Measurements from ENCODE around the gene TSPAN8. TPM values are rescaled to one million over a fixed set of nuclear protein-coding genes. Genes with fewer than 3 reads are reported as not detected.

TSPAN8 gene
- not detected for polyA plus RNA-seq

DNA sequence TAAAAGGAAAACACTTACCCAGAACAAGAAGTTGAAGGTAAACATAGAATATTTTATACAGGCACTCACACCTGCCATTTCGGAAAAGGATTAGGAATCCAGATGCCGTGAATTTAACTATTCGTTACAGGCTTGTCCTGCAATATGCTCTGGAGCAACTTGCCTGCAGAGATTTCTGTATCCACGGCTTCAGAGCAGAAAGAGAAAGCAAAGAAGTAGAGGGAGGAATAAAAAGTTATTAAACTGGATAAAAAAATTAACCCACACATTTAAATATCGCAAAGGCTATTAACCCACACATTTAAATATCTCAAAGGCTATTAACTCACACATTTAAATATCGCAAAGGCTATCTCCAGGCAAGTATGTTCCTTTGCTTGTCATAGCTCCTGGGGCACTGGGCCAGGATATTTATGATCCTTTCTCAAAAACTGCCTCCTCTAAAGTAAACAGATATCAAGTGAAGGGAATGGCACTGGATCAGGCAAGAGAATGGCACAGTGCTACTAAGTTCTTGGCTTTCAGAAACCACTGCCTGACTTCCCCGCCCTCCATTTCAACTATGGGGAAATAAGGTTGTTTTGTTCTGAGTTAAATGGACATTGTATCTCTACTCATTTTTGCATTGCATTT lies at the start of gene TSPAN8:
TSPAN8 (minus strand) TSS at position 399 of the 633 bp plus-strand sequence; CDS start at position 78, 321 bp downstream.
- Mint-ChIP-seq H3K36me3 (no peaks in the 10 kb centered on the region), H3K27me3 (ENCODE audit: low read depth in 3 of 3) (peaks cover 0 to 7% (median 2%) of the 10 kb centered on the region in 3 donors), H3K4me3 (no peak within 1 kb of the TSS), H3K9me3 (peaks cover 0 to 7% (median 6%) of the 10 kb centered on the region in 6 donors), H3K27ac (no peak within 1 kb of the TSS), H3K4me1 (no peaks in the 10 kb centered on the region)
- no peak for DNase-seq

DNA sequence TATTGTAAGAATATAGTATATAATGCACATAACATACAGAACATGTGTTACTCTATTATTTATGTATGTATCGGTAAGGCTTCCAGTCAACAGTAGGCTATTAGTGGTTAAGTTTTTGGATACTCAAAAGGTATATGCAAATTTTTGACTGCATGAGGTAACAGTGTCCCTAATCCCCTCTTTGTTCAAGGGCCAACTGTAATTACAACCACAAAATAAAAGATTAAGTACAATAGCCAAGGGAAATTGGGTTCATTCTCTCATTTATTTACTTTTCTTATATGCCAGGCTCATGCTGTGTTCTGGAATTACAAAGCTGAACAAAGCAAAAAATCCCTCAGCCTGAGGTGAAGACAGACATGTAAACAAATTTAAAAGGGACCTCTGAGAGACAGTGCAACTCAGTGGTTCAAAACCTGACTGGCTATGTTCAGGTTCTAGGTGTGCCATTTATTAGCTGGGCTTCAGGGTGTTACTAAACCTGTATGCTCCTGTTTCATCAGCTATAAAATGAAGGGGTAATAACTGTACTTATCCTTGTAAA lies 43.4 kb upstream of the TSPAN8 start:
- DNase-seq: no peak
- Mint-ChIP-seq H3K4me3 (no peak overlapping the region), H3K9me3 (peaks cover 0 to 16% (median 4%) of the 10 kb centered on the region in 6 donors), H3K27me3 (ENCODE audit: low read depth in 3 of 3) (peaks cover 0 to 1% (median 0%) of the 10 kb centered on the region in 3 donors), H3K4me1 (no peaks in the 10 kb centered on the region), H3K27ac (no peak overlapping the region), H3K36me3 (no peaks in the 10 kb centered on the region)

DNA sequence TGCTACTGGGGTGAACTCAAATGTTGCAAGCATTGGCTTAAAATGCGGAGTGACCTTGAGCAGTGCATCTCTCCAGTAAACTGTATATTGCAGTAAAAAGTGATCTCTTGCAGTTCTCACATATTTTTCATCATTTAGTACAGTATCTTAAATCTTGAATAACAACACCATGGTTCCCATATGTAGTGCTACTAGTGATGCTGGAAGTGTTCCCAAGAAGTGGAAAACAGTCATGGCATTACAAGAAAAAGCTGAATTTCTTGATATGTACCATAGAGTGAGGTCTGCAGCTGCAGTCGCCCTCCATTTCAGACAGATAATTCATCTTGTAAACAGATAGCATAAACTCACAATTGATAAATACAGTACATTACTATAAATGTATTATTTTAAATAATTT lies 42.9 kb upstream of the TSPAN8 start:
- no peak overlapping the region for H3K4me3 Mint-ChIP-seq
- peaks cover 0 to 16% (median 4%) of the 10 kb centered on the region in 6 donors for H3K9me3 Mint-ChIP-seq
- no peaks in the 10 kb centered on the region for H3K4me1 Mint-ChIP-seq
- no peaks in the 10 kb centered on the region for H3K36me3 Mint-ChIP-seq
- DNase-seq: no peak
- peaks cover 0 to 1% (median 0%) of the 10 kb centered on the region in 3 donors for H3K27me3 Mint-ChIP-seq (ENCODE audit: low read depth in 3 of 3)
- H3K27ac Mint-ChIP-seq: no peak overlapping the region

DNA sequence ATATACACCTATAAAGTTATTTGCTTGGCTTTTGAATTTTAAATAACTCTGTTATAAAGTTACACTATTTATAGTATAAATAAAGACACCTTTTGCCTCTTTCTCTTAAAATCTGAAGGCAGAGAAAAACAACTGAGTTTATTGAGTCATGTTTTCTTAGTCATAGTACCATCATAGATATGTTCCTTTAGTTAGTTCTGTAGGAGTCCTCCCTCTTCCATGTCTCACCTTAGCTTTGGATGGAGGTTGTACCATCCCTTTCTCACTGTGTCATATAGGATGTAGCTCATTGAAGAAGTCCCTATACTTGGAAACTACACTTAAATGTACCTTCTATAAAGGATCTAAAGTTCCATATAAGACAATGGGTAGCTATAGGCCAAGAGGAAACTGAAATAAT lies 39.7 kb upstream of the TSPAN8 start:
- no peaks in the 10 kb centered on the region for H3K4me1 Mint-ChIP-seq
- no peak overlapping the region for H3K4me3 Mint-ChIP-seq
- H3K27ac Mint-ChIP-seq: no peak overlapping the region
- H3K36me3 Mint-ChIP-seq: no peaks in the 10 kb centered on the region
- H3K27me3 Mint-ChIP-seq (ENCODE audit: low read depth in 3 of 3): no peaks in the 10 kb centered on the region
- H3K9me3 Mint-ChIP-seq: peaks cover 0 to 11% (median 4%) of the 10 kb centered on the region in 6 donors
- DNase-seq: no peak

DNA sequence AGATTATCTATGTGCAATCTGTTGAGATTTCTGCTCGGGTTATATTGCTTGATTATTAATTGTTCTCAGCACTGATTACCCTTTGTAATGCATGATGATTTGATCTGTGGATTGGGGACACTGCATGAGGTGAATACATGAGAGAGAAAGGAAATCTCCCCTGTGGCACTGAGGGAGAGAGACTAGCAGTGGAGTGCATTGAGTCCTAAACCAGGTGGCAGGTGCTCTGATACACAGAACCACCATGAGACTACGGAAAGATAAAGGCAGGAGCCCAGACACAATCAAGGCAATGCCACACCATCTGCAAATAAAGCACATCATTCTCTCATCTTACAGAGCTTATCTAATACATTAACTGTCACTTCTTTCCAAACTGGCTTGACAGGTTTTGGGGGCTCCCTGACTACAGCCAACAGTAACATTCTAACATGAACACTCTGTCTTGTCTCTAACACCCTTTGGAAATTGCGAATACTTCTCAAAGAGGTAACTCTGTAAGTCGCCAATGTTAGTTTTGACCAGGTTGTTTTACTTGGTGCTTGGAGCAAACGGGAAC lies 37.6 kb upstream of the TSPAN8 start:
- Mint-ChIP-seq H3K4me1 (no peaks in the 10 kb centered on the region), H3K9me3 (peaks cover 0 to 11% (median 5%) of the 10 kb centered on the region in 6 donors), H3K4me3 (no peak overlapping the region), H3K27me3 (ENCODE audit: low read depth in 3 of 3) (no peaks in the 10 kb centered on the region), H3K27ac (no peak overlapping the region), H3K36me3 (no peaks in the 10 kb centered on the region)
- no peak for DNase-seq

DNA sequence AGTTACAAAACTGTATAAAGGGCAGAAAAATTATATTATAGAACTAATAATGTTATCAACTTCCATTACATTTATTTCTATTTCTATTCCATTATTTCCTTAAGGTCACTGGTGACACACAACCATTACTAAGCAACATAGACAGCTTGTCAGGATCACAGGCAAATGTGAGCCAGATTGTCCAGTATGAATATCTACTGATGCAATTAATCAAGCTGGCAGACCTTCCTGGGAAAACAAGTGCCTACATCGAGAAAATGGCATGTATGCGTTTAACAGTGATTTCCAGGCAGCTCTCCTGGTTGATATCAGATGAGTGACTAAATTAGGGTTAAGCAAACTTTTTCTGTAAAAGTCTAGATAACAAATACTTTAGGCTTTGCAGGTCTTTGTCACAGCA lies 36.9 kb upstream of the TSPAN8 start:
- no peaks in the 10 kb centered on the region for H3K27me3 Mint-ChIP-seq (ENCODE audit: low read depth in 3 of 3)

DNA sequence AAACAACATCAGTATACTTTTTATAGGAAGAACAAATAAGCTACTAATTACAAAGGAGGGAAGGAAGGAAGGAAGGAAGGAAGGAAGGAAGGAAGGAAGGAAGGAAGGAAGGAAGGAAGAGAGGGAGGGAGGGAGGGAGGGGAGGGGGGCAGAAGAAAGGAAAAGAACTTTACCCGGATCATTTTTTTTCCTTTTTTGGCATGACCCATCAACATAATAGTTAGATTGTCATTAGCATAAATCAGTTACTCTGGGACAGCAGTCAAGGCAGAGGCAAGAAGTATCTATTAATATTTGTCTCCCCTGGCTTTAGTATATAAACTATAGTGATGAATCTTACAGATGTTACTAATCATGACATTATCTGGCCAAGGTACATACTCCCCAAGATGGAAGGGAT lies 35.2 kb upstream of the TSPAN8 start:
- peaks cover 0 to 11% (median 0%) of the 10 kb centered on the region in 6 donors for H3K9me3 Mint-ChIP-seq
- H3K36me3 Mint-ChIP-seq: no peaks in the 10 kb centered on the region
- H3K4me3 Mint-ChIP-seq: no peak overlapping the region
- no peaks in the 10 kb centered on the region for H3K4me1 Mint-ChIP-seq
- H3K27me3 Mint-ChIP-seq (ENCODE audit: low read depth in 3 of 3): no peaks in the 10 kb centered on the region
- no peak for DNase-seq
- H3K27ac Mint-ChIP-seq: no peak overlapping the region

More for the DNA sequence above, 36.9 kb upstream of the TSPAN8 start:
- DNase-seq: no peak
- H3K9me3 Mint-ChIP-seq: peaks cover 0 to 11% (median 5%) of the 10 kb centered on the region in 6 donors
- no peak overlapping the region for H3K27ac Mint-ChIP-seq
- H3K36me3 Mint-ChIP-seq: no peaks in the 10 kb centered on the region
- no peaks in the 10 kb centered on the region for H3K4me1 Mint-ChIP-seq
- H3K4me3 Mint-ChIP-seq: no peak overlapping the region

DNA sequence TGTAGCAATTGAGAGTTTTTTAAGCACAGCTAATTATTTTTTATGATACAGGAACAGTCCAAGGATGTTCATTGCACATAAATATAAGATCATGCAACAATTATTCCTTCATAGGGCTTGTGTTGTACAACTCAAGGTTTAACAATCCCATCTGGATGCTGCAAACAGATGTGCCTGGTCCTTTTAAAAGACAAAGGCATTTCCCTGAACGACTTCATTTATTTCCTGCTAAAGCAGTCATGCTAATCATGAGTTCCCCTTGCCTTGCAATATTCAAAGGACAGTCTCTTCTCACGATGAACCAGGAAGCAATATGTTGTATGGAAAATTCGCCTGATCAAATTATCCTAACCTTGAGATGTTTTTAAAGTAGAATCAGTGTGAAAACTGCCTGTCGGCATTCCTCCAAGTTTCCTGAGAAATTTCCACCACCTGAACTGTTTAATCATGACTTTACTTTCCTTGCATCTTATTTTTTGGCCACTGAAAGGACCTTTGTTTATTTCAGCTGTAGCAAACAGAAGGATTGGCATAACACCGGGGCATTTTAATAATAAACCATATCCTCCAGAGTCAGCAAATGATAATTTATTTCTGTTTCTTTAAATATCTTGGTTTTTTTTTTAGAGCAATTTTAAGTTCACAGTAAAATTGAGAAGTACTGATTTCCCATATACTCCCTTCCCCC lies 33.9 kb upstream of the TSPAN8 start:
- DNase-seq: no peak
- no peaks in the 10 kb centered on the region for H3K36me3 Mint-ChIP-seq

DNA sequence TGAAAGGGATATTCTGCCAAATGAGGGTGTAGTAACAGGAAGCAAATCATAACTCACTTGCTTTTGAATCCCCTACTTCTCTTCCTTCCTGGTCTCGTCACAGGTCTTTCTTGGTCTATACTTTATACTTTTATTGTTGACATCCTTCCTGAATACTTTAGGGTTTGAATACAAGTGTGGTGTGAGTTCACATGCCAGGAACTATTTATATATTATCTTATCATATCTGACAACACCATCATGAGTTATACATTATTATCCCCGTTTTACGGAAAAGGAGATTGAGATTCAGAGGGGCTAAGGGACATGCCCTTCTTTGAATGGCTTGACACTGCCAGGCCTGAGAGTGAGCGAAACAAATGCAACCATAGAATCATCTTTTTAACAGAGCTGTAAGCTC lies 33.0 kb upstream of the TSPAN8 start:
- no peaks in the 10 kb centered on the region for H3K4me1 Mint-ChIP-seq
- H3K4me3 Mint-ChIP-seq: no peak overlapping the region
- no peaks in the 10 kb centered on the region for H3K27me3 Mint-ChIP-seq (ENCODE audit: low read depth in 3 of 3)
- no peak overlapping the region for H3K27ac Mint-ChIP-seq
- peaks cover 0 to 7% (median 0%) of the 10 kb centered on the region in 6 donors for H3K9me3 Mint-ChIP-seq
- H3K36me3 Mint-ChIP-seq: no peaks in the 10 kb centered on the region
- DNase-seq: no peak

More for the DNA sequence above, 33.9 kb upstream of the TSPAN8 start:
- Mint-ChIP-seq H3K4me3 (no peak overlapping the region), H3K27me3 (ENCODE audit: low read depth in 3 of 3) (no peaks in the 10 kb centered on the region), H3K9me3 (peaks cover 0 to 7% (median 0%) of the 10 kb centered on the region in 6 donors), H3K27ac (no peak overlapping the region), H3K4me1 (no peaks in the 10 kb centered on the region)

DNA sequence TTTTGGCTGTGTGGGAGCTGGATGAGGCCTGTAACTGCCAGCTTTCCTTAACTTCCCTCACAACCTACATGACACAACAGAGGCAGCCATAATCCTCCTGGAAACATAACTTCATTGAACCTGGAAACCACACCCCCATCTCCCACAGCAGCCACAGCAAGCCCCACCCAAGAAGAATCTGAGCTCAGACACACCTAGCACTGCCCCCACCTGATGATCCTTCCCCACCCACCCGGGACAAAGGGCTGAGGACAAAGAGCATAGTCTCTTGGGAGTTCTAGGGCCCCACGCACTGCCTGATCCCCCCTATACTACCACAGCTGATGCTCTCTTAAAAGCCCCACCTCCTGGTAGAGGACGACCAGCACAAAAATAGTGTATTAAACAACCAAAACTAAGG lies 29.6 kb upstream of the TSPAN8 start:
- Mint-ChIP-seq H3K4me3 (no peak overlapping the region), H3K9me3 (peaks cover 0 to 6% (median 2%) of the 10 kb centered on the region in 6 donors), H3K36me3 (no peaks in the 10 kb centered on the region), H3K27me3 (ENCODE audit: low read depth in 3 of 3) (no peaks in the 10 kb centered on the region), H3K4me1 (no peaks in the 10 kb centered on the region), H3K27ac (no peak overlapping the region)
- no peak for DNase-seq

DNA sequence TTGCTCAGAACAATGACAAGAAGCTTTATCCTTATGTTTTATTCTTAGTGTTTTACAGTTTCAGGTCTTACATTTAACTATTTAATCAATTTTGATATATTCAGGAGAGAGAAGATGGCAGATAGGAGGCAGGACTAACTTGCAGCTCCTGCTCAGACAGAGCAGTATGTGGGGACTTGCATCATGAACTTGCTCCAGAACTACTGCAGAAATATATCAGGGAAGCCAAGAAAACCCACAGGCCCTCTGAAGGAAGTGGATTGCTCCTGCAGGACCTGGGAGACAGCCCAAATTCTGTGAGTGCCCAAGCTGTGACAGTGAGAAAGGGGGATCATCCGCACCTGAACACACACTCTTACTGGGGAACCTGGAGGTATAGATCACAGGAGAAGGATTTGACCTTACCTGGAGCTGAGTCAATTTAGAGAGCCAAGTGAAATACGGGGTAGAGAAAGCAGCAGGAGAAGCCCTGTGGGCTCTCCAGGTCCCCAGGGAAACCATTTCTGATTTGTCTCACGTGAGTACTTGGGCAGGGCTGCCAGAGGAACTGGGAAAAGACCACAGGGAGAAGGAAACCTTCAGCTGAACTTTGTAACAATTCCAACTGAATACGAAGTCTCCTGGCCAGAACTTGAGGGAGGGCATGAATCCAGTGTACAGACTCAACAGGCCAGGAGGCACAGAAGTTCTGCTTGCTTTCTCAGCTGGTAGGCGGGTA lies 28.9 kb upstream of the TSPAN8 start:
- H3K36me3 Mint-ChIP-seq: no peaks in the 10 kb centered on the region
- H3K27me3 Mint-ChIP-seq (ENCODE audit: low read depth in 3 of 3): no peaks in the 10 kb centered on the region
- H3K4me1 Mint-ChIP-seq: no peaks in the 10 kb centered on the region
- no peak overlapping the region for H3K27ac Mint-ChIP-seq
- no peak for DNase-seq
- H3K9me3 Mint-ChIP-seq: peaks cover 0 to 3% (median under 1%) of the 10 kb centered on the region in 6 donors
- H3K4me3 Mint-ChIP-seq: no peak overlapping the region

DNA sequence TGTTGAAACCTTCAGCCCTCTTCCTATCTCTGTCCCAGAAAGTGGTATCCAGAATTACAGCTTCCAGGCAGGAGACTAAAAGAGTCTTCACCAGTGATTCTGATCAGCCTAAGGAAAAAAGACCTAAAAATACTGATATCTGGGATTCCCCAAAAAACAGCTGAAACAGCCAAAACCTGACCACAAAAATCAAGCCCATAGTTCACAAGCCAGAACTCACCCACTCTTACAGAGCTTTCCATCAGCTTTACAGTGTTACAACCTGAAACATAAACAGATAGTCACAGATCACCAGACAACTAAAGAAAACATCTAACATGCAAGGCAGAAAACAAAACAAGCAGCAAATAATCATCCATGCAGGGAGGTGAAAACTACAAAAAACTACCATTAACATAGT lies 26.0 kb upstream of the TSPAN8 start:
- no peak overlapping the region for H3K27ac Mint-ChIP-seq
- H3K27me3 Mint-ChIP-seq (ENCODE audit: low read depth in 3 of 3): no peaks in the 10 kb centered on the region
- H3K4me3 Mint-ChIP-seq: no peak overlapping the region
- no peaks in the 10 kb centered on the region for H3K4me1 Mint-ChIP-seq
- no peaks in the 10 kb centered on the region for H3K36me3 Mint-ChIP-seq
- H3K9me3 Mint-ChIP-seq: peaks cover 0 to 14% (median 7%) of the 10 kb centered on the region in 6 donors
- DNase-seq: no peak

DNA sequence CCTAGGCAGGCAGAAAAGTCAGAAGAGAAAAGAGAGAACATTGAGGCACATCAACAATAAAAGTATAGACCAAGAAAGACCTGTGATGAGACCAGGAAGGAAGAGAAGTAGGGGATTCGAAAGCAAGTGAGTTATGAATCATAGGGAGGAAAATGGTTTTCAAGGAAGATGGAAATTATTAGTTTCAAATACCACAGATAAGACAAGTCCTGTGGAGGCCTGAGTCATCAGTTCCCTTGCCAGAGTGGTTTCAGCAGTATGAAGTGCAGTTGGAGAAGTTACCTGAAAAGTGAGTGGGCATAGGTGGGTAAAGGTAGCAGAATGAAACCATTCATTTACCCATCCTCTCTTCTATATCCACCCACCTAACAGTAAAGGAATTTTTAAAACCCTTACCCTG lies 25.2 kb upstream of the TSPAN8 start:
- Mint-ChIP-seq H3K27ac (no peak overlapping the region), H3K4me3 (no peak overlapping the region), H3K27me3 (ENCODE audit: low read depth in 3 of 3) (no peaks in the 10 kb centered on the region), H3K36me3 (no peaks in the 10 kb centered on the region), H3K9me3 (peaks cover 0 to 14% (median 7%) of the 10 kb centered on the region in 6 donors), H3K4me1 (no peaks in the 10 kb centered on the region)
- DNase-seq: no peak

DNA sequence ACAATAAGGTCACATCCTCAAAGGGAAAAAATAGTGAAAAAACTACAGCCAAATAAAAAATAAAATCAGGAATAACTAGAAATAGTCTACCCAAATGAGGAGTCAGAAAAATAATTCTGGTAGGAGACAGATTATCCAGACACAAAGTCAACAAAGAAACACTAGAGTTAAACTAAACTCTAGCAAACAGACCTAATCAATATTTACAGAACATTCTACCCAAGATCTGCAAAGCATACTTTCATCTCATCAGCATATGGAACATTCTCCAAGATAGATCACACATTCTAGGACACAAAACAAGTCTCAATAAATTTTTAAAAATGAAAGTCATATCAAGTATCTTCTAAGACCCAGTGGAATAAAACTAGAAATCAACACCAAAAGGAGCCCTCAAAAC lies 20.4 kb upstream of the TSPAN8 start:
- Mint-ChIP-seq H3K27ac (no peak overlapping the region), H3K4me1 (no peaks in the 10 kb centered on the region), H3K27me3 (ENCODE audit: low read depth in 3 of 3) (peaks cover 0 to 3% (median 0%) of the 10 kb centered on the region in 3 donors), H3K4me3 (no peak overlapping the region), H3K36me3 (no peaks in the 10 kb centered on the region), H3K9me3 (peaks cover 2 to 15% (median 9%) of the 10 kb centered on the region in 6 donors)
- DNase-seq: no peak
